Measurements from ENCODE around the gene MYO5B. TPM values are rescaled to one million over a fixed set of nuclear protein-coding genes. Genes with fewer than 3 reads are reported as not detected.

MYO5B gene
- total RNA-seq, 2 donors from 2014 or later = 0.12 to 0.39 TPM

- Mint-ChIP-seq H3K4me1 (ENCODE audit: low read depth) (peaks cover 9% of the 10 kb centered on the region), H3K27ac (no peak overlapping the region), H3K9me3 (no peaks in the 10 kb centered on the region), H3K4me3 (no peak overlapping the region), H3K36me3 (ENCODE audit: insufficient read depth in 2 of 2) (no peaks in the 10 kb centered on the region), H3K27me3 (ENCODE audit: low read depth) (peaks cover 26% of the 10 kb centered on the region)
- ATAC-seq (replicated peaks in 1 of 2) = no peak
- no peak for DNase-seq
These were observed 66.3 kb downstream of the MYO5B start for GRCh38 chr18:50128506-50129271.

GRCh38 chr18:50127516-50128210, 67.3 kb downstream of the MYO5B start:
- Mint-ChIP-seq H3K4me1 (ENCODE audit: low read depth) (peaks cover 9% of the 10 kb centered on the region), H3K9me3 (no peaks in the 10 kb centered on the region), H3K27ac (no peak overlapping the region)

GRCh38 chr18:50126471-50126870, 68.5 kb downstream of the MYO5B start:
- no peak for DNase-seq
- no peak for ATAC-seq (replicated peaks in 1 of 2)
- peaks cover 22% of the 10 kb centered on the region for H3K27me3 Mint-ChIP-seq (ENCODE audit: low read depth)
- H3K4me3 Mint-ChIP-seq = no peak overlapping the region
- no peaks in the 10 kb centered on the region for H3K9me3 Mint-ChIP-seq
- peaks cover under 1% of the 10 kb centered on the region for H3K4me1 Mint-ChIP-seq (ENCODE audit: low read depth)
- H3K27ac Mint-ChIP-seq = no peak overlapping the region
- H3K36me3 Mint-ChIP-seq (ENCODE audit: insufficient read depth in 2 of 2) = no peaks in the 10 kb centered on the region

More at GRCh38 chr18:50127516-50128210, 67.3 kb downstream of the MYO5B start:
- ATAC-seq (replicated peaks in 1 of 2) = no peak
- Mint-ChIP-seq H3K27me3 (ENCODE audit: low read depth) (peaks cover 32% of the 10 kb centered on the region), H3K4me3 (no peak overlapping the region), H3K36me3 (ENCODE audit: insufficient read depth in 2 of 2) (no peaks in the 10 kb centered on the region)
- DNase-seq = no peak

- DNase-seq (no peak), ATAC-seq (replicated peaks in 1 of 2) (no peak)
- Mint-ChIP-seq H3K4me1 (ENCODE audit: low read depth) (no peaks in the 10 kb centered on the region), H3K36me3 (ENCODE audit: insufficient read depth in 2 of 2) (no peaks in the 10 kb centered on the region), H3K4me3 (no peak overlapping the region), H3K27me3 (ENCODE audit: low read depth) (peaks cover 21% of the 10 kb centered on the region), H3K27ac (no peak overlapping the region), H3K9me3 (no peaks in the 10 kb centered on the region)
These were observed 69.5 kb downstream of the MYO5B start for GRCh38 chr18:50125456-50125855.

- H3K9me3 Mint-ChIP-seq = no peaks in the 10 kb centered on the region
- no peak overlapping the region for H3K4me3 Mint-ChIP-seq
- no peak overlapping the region for H3K27ac Mint-ChIP-seq
- peaks cover 22% of the 10 kb centered on the region for H3K27me3 Mint-ChIP-seq (ENCODE audit: low read depth)
- no peak for ATAC-seq (replicated peaks in 1 of 2)
- H3K4me1 Mint-ChIP-seq (ENCODE audit: low read depth) = no peaks in the 10 kb centered on the region
- no peaks in the 10 kb centered on the region for H3K36me3 Mint-ChIP-seq (ENCODE audit: insufficient read depth in 2 of 2)
- no peak for DNase-seq
These were observed 75.7 kb downstream of the MYO5B start for GRCh38 chr18:50119296-50119695.

- H3K27me3 Mint-ChIP-seq (ENCODE audit: low read depth) = peaks cover 24% of the 10 kb centered on the region
- no peaks in the 10 kb centered on the region for H3K4me1 Mint-ChIP-seq (ENCODE audit: low read depth)
- DNase-seq (no peak), ATAC-seq (replicated peaks in 1 of 2) (no peak)
- no peak overlapping the region for H3K4me3 Mint-ChIP-seq
- no peaks in the 10 kb centered on the region for H3K36me3 Mint-ChIP-seq (ENCODE audit: insufficient read depth in 2 of 2)
- H3K9me3 Mint-ChIP-seq = no peaks in the 10 kb centered on the region
- H3K27ac Mint-ChIP-seq = no peak overlapping the region
These were observed 77.1 kb downstream of the MYO5B start for GRCh38 chr18:50117863-50118262.

GRCh38 chr18:50115095-50115494, 79.9 kb downstream of the MYO5B start:
- ATAC-seq (replicated peaks in 1 of 2) = no peak
- no peak for DNase-seq
- H3K9me3 Mint-ChIP-seq = no peaks in the 10 kb centered on the region
- H3K4me3 Mint-ChIP-seq = no peak overlapping the region
- H3K36me3 Mint-ChIP-seq (ENCODE audit: insufficient read depth in 2 of 2) = no peaks in the 10 kb centered on the region
- H3K27ac Mint-ChIP-seq = no peak overlapping the region
- no peaks in the 10 kb centered on the region for H3K4me1 Mint-ChIP-seq (ENCODE audit: low read depth)
- peaks cover 39% of the 10 kb centered on the region for H3K27me3 Mint-ChIP-seq (ENCODE audit: low read depth)

- H3K4me3 Mint-ChIP-seq = no peak overlapping the region
- ATAC-seq (replicated peaks in 1 of 2) (no peak), DNase-seq (no peak)
- H3K27me3 Mint-ChIP-seq (ENCODE audit: low read depth) = peaks cover 43% of the 10 kb centered on the region
- H3K27ac Mint-ChIP-seq = no peak overlapping the region
- no peaks in the 10 kb centered on the region for H3K4me1 Mint-ChIP-seq (ENCODE audit: low read depth)
- H3K36me3 Mint-ChIP-seq (ENCODE audit: insufficient read depth in 2 of 2) = no peaks in the 10 kb centered on the region
- H3K9me3 Mint-ChIP-seq = no peaks in the 10 kb centered on the region
These were observed 80.5 kb downstream of the MYO5B start for GRCh38 chr18:50114448-50114847.

- Mint-ChIP-seq H3K36me3 (ENCODE audit: insufficient read depth in 2 of 2) (no peaks in the 10 kb centered on the region), H3K4me3 (no peak overlapping the region), H3K9me3 (no peaks in the 10 kb centered on the region), H3K27ac (no peak overlapping the region), H3K27me3 (ENCODE audit: low read depth) (peaks cover 37% of the 10 kb centered on the region), H3K4me1 (ENCODE audit: low read depth) (no peaks in the 10 kb centered on the region)
- DNase-seq (no peak), ATAC-seq (replicated peaks in 1 of 2) (no peak)
These were observed 81.2 kb downstream of the MYO5B start for GRCh38 chr18:50113726-50114125.

GRCh38 chr18:50111398-50111797, 83.5 kb downstream of the MYO5B start:
- ATAC-seq (replicated peaks in 1 of 2) (no peak), DNase-seq (no peak)
- Mint-ChIP-seq H3K4me1 (ENCODE audit: low read depth) (no peaks in the 10 kb centered on the region), H3K27me3 (ENCODE audit: low read depth) (peaks cover 37% of the 10 kb centered on the region), H3K27ac (no peak overlapping the region), H3K4me3 (no peak overlapping the region), H3K9me3 (no peaks in the 10 kb centered on the region), H3K36me3 (ENCODE audit: insufficient read depth in 2 of 2) (no peaks in the 10 kb centered on the region)

- Mint-ChIP-seq H3K27ac (no peak overlapping the region), H3K36me3 (ENCODE audit: insufficient read depth in 2 of 2) (no peaks in the 10 kb centered on the region), H3K4me1 (ENCODE audit: low read depth) (no peaks in the 10 kb centered on the region), H3K4me3 (no peak overlapping the region), H3K27me3 (ENCODE audit: low read depth) (peaks cover 35% of the 10 kb centered on the region), H3K9me3 (no peaks in the 10 kb centered on the region)
- DNase-seq (no peak), ATAC-seq (replicated peaks in 1 of 2) (no peak)
These were observed 87.4 kb downstream of the MYO5B start for GRCh38 chr18:50107468-50107977.

- Mint-ChIP-seq H3K27me3 (ENCODE audit: low read depth) (peaks cover 33% of the 10 kb centered on the region), H3K4me3 (no peak overlapping the region), H3K27ac (no peak overlapping the region), H3K36me3 (ENCODE audit: insufficient read depth in 2 of 2) (no peaks in the 10 kb centered on the region), H3K9me3 (peaks cover 0 to 3% of the 10 kb centered on the region in 2 donors), H3K4me1 (ENCODE audit: low read depth) (no peaks in the 10 kb centered on the region)
- DNase-seq (no peak), ATAC-seq (replicated peaks in 1 of 2) (no peak)
These were observed 89.9 kb downstream of the MYO5B start for GRCh38 chr18:50105027-50105426.

- H3K4me3 Mint-ChIP-seq = no peak overlapping the region
- H3K27ac Mint-ChIP-seq = no peak overlapping the region
- H3K4me1 Mint-ChIP-seq (ENCODE audit: low read depth) = no peaks in the 10 kb centered on the region
- ATAC-seq (replicated peaks in 1 of 2) (no peak), DNase-seq (no peak)
- H3K36me3 Mint-ChIP-seq (ENCODE audit: insufficient read depth in 2 of 2) = no peaks in the 10 kb centered on the region
- H3K27me3 Mint-ChIP-seq (ENCODE audit: low read depth) = peaks cover 28% of the 10 kb centered on the region
- peaks cover 0 to 3% of the 10 kb centered on the region in 2 donors for H3K9me3 Mint-ChIP-seq
These were observed 90.5 kb downstream of the MYO5B start for GRCh38 chr18:50104421-50104820.
